ENCODE results near the gene ANO9.
"Not testable (repeated sequence)": the region's sequence is repeated elsewhere in the genome, so short reads cannot be mapped to it uniquely, and the experiment has no call there.

Gene ANO9

GRCh38 chr11:469684-470560 lies 28.1 kb upstream of the ANO9 start:
- DNase-seq: no peak

DNA sequence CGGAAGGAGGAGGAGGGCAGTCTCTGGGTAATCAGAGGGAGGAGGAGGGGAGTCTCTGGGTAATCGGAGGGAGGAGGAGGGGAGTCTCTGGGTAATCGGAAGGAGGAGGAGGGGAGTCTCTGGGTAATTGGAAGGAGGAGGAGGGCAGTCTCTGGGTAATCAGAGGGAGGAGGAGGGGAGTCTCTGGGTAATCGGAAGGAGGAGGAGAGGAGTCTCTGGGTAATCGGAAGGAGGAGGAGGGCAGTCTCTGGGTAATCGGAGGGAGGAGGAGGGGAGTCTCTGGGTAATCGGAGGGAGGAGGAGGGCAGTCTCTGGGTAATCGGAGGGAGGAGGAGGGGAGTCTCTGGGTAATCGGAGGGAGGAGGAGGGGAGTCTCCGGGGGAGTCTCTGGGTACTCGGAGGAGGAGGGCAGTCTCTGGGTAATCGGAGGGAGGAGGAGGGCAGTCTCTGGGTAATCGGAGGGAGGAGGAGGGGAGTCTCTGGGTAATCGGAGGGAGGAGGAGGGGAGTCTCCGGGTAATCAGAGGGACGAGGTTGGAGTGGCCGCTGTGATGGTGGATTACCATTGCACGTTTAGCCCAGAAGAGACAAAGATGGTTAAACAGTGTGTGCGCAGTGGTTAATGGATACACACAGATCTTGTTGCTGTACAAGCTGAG lies 27.3 kb upstream of the ANO9 start:
- DNase-seq: not testable (repeated sequence)

DNA sequence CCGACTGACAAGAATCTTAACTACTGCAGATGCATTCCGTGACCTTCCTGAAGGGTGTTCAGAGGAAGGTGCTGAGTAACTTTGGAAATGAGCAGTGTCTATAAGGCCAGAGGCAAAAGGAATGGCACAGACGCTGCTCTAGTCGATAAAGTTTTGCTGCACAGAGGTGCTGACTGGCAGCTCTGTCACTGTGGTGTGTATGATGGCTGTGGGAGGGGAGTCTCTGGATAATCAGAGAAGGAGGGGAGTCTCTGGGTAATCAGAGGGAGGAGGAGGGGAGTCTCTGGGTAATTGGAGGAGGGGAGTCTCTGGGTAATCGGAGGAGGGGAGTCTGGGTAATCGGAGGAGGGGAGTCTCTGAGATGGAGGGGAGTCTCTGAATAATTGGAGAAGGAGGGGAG lies 26.7 kb upstream of the ANO9 start:
- DNase-seq: no peak

- DNase-seq: no peak
Measured at GRCh38 chr11:468036-468435, 26.2 kb upstream of the ANO9 start.

- no peak for DNase-seq
Measured at GRCh38 chr11:465896-466530, 24.2 kb upstream of the ANO9 start.

GRCh38 chr11:464316-464715 lies 22.5 kb upstream of the ANO9 start:
- no peak for DNase-seq

DNA sequence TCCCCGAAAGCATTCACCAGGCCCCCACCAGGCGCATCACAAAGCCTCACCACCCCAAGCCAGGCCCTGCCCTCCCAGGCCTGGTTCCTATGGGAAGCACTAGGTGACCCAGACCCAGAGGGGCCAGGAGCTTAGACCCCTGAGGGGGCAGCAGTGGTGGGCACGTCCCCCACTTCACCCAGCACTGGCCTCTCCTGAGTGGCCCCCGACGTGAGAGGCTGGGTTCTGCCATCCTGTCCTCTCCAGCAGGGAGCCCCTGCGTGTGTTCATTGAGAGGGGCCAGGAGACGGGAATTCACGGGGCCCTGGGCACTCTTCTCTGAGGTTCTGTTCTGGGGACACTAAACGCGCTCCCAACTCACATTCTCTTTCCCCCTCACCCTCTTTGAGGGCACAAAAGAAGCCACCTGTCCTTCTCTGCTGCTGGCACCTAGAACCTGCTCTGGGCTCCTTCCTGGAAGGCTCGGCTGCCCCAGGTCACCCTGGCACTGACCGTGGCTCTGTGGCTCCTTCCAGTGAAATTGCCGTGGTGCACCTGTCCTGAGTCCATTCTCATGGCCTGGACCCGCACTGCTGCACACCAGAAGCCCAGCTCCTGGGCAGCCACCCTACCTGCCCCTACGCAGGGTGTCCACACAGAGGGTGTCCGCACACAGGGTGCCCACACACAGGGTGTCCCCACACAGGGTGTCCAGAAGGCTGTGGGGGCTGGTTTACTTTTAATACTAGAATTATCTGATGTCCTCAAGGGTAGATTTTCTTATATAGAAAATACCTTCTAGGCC lies 20.5 kb upstream of the ANO9 start:
- no peak for DNase-seq

- DNase-seq: no peak
Measured at GRCh38 chr11:461626-462025, 19.8 kb upstream of the ANO9 start.

DNA sequence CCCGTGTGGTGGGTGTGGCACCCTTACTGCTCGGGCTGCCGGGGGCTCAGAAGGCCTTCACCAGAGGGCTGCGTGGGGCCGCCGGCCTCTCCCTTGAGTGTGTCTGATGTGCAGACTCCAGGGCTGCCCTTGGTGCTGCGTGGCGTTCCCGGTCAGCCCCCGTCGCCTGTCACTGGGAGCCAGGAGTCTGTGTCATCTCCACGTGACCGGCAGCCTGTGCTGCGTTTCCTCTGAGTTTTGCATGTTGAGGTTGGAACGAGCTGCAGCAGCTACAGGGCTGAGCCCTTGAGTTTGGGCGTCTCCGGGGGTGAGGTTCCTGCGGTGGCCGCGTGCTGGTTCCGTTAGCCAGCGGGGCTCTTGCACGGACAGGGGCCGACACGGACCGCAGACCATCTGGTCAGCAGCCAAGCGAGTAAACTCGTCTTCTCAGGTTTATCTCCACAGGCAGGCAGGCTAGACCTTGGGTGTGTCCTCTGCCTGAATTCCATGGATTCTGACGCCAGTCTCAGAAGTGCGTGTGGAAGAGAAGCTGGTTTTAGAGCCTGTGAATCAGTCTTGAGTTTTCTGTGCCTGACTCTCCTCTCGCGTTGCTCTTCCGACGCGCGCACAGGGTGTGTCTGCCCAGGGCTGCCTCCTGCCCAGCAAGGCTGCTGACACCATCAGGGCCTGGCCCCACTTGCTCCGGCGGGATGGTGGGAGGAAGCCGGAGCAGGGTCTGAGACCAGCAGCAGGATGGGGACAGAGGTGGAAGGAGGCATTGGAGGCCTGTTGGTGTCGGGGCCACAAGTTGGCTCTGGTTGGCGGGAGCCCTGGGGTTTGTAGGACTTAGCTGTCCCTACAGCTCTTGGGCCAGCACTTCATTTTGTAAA lies 18.8 kb upstream of the ANO9 start:
- DNase-seq: no peak

- no peak for DNase-seq
Measured at GRCh38 chr11:459511-460220, 17.9 kb upstream of the ANO9 start.

- no peak for DNase-seq
Measured at GRCh38 chr11:457111-457760, 15.4 kb upstream of the ANO9 start.

- no peak for DNase-seq
Measured at GRCh38 chr11:456533-456932, 14.7 kb upstream of the ANO9 start.

- DNase-seq: no peak
Measured at GRCh38 chr11:455566-456147, 13.8 kb upstream of the ANO9 start.

GRCh38 chr11:454801-455565 lies 13.2 kb upstream of the ANO9 start:
- DNase-seq: no peak

DNA sequence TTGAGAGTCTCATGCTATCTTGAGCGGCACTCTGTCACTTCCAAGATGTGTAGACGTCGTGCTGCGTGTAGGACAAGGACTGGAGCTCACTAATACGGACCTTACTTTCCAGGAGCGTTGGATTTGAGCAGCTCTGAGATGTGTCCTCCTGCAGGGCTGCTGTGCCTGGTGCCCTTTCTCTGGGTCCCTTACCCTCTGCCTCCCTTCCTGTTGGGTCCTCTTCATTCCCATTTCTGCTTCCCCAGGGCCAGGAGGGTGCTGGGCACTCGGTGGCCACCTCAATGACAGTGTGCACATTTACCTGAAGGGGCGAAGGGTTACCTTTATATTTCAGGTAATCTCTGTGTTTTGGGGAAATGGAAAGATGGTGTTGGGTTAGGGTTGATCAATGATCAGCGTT lies 12.2 kb upstream of the ANO9 start:
- no peak for DNase-seq

DNA sequence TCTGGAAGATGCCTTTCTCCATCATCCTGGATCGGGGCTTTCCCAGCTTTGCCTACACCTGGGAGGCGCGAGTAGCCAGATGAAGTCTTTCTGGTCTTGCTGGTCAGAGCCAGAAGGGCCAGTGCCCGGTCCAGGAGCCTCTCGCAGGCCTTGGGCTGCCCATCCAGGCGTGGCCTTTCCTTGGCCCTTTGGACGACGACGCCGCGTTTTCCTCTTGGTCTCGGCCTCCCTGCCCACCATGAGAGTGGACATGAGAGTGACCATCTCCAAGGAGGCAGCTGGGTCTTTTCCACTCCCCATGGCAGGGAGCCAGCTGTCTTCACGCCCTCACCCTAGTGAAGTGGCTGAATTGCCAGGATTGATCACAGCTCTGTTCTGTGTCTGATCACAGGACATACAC lies 11.8 kb upstream of the ANO9 start:
- DNase-seq: no peak

DNA sequence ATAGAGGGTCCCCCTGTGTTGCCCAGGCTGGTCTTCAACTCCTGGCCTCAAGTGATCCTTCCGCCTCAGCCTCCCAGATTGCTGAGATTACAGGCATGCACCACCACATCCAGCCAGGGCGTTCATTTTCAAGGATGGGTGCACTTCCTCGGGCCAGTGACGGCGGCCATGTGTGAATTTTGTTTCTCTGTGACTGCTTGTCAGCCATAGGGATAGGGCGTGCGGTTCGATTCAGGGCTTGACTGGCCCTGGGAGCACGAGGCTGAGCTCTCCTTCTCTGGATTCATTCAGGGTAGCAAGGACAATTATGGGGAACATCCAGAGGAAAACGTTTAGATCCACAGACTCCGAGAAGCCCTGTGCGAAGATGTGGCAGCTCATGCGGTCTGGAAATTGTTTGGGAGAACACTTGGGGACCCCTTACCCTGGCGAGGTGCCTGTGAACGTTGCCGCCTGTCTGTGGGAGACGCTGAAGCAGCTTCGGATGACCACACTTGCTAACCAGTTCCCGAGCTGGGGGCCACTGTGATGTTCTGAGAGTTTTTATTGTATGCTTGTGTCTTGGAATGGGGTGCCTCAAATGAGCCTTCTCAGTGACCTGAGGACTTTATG lies 11.2 kb upstream of the ANO9 start:
- no peak for DNase-seq

DNA sequence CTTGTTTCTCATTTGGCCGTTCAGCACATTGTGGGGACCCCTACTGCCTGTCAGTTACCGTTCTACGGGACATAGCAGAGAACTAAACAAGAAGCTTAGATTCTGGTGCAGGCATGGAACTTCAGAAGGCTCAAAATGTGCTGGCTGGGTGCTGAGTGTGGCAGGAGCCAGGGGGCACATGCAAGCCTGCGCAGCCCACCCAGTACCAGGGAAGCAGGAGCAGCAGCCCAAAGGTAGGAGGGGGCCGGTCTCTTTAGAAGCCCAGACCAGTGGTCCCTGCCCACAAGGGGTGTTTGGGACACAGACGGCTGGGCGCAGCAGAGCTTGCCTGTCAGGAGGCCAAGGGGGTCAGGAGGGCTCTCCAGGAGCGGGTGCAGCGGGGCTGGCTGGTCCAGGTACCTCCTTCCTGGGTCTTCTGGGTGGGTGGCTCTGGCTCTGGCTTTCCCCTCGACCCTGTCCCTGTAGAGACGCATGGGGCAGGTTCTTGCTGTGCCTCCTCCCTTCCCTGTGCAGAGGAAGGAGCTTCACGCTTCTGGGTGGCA lies 10.5 kb upstream of the ANO9 start:
- no peak for DNase-seq

- no peak for DNase-seq
Measured at GRCh38 chr11:451738-452137, 9.9 kb upstream of the ANO9 start.
